Stimulated activated naive CD4-positive, alpha-beta T cell (primary cell): Measurements from ENCODE around the gene DDX31.

Experiments used
- DNase-seq, 6 experiments: peaks; one replicate each; lab custom pipeline; 2025; lab: John Stamatoyannopoulos, UW

DDX31 gene

DNA sequence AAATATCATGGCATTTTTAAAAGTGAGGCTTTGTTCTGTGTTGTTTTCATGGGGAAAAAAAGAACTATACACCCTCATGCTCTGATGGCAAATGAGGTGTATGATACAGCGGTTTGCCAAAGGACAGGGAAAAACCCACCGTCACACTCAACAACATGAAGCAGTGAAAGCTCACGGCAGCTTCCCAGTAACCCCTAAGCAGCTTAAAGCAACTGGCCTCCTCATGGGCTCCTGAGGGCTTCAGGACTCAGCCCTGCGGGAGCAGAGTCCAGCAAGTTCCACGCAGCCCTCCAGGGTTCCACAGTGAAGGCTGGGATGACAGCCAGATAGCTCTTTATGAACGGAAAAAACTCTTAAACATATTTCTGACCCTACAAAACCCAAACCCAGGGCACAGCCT is 74.5 kb downstream of the DDX31 start:
- DNase-seq = no peak

DNA sequence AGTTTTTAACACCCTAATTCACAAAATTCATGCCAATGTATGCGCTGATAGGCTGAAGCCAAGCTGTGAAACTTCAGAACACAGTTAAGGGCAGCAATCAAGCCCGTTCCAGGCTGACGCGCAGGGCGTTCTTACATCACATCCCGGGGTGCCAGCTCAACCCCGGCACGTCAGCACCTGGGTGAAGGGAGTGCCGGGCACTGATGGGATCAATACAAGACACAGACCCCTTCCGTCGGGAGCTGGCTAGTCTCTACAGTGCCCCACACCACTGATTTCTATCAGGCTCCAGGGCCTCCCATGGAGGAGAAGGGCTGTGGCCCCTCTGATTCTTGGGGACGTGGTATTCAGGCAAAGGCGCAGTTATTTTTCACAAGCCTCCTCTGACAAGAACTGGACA is 75.4 kb downstream of the DDX31 start:
- no peak for DNase-seq

DNA sequence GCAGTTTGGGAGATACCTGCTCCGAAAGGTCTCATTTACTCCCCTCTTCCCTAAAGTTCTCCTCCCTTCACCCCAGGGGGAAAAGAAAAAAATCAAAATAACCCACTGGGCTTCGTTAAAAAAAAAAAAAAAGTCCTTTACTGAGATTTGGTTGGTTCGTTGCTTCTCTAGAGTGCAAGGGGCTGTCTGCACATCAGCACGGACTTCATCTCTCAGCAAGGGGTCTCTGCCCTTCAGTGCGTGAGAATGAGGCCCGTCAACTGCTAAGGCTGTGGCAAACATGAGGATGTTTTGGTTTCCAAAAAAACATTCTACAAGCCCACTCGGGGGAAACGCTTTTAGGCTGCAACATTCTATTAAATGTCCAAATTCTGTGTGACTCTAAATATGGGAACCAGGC is 77.3 kb downstream of the DDX31 start:
- no peak for DNase-seq

DNA sequence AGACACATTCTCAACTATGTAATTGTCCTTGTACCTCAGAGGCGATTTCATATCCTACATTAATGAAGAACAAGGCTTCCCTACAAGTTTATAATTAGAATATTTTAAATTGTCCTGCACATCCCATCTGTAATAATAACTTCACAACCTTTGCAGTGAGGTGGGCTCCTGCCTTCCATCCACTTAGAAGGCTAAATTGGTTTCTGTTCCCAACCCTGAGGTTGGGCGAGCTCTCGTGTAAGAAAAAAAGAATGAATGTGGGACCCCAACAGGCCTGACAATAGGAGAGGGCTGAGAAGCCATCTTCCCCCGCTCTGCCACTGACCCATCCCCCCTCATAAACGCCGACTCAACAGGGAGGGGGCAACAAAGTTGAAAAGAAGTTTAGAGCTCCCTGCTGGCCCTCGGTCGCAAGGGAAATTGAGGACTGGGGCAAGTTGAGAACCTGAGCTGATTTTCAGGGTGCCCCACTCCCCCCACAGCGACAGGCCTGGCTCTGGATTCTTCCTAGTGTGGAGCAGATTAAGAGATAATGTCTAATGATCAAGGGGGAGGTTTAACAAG is 78.0 kb downstream of the DDX31 start:
- no peak for DNase-seq

- no peak for DNase-seq
Observed at GRCh38 chr9:132591244-132591643, 78.5 kb downstream of the DDX31 start.

- DNase-seq = no peak
Observed at GRCh38 chr9:132590318-132591182, 79.2 kb downstream of the DDX31 start.

GRCh38 chr9:132590037-132590317 is 79.8 kb downstream of the DDX31 start:
- DNase-seq = no peak

DNA sequence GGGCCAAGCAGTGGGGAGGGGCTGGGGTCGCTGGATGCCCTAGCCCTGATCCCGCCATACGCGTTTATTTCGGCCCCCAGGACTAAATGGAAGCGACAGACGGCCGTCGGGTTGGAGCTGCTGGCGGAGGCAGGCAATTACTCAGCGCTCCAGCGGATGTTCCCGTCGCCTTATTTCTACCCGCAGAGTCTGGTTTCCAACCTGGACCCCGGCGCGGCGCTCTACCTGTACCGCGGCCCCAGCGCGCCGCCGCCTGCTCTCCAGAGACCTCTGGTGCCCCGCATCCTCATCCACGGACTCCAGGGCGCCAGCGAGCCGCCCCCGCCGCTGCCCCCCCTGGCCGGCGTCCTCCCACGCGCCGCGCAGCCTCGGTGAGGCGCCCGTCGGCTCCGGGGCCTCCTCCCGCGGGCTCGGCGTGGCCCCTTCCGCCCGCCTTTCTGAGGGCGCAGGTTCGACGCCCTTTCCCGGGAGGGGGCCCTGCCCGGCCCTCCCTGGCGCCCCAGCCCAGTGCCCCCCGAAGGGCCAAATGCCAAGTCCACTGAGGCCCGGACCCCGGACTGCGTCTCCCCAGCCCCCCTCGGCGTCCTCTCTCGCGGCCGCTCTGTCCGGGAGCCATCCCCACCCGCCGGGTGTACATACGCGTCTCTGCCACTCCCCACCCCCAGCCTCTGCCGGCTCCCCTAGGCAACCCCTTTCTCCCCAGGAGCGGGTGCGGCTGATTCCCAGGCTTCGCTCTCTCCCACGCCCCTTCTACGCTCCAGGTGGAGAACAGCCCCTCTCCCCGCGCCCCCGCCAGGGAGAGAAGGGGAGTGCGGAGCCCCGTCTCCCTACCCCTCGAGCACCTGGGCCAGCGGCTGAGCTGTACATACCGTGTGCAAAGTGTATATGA is 80.4 kb downstream of the DDX31 start:
- no peak for DNase-seq

GRCh38 chr9:132588501-132589147 is 81.2 kb downstream of the DDX31 start:
- no peak for DNase-seq

GRCh38 chr9:132588098-132588497 is 81.7 kb downstream of the DDX31 start:
- DNase-seq = no peak

GRCh38 chr9:132587592-132587955 is 82.2 kb downstream of the DDX31 start:
- DNase-seq = no peak

DNA sequence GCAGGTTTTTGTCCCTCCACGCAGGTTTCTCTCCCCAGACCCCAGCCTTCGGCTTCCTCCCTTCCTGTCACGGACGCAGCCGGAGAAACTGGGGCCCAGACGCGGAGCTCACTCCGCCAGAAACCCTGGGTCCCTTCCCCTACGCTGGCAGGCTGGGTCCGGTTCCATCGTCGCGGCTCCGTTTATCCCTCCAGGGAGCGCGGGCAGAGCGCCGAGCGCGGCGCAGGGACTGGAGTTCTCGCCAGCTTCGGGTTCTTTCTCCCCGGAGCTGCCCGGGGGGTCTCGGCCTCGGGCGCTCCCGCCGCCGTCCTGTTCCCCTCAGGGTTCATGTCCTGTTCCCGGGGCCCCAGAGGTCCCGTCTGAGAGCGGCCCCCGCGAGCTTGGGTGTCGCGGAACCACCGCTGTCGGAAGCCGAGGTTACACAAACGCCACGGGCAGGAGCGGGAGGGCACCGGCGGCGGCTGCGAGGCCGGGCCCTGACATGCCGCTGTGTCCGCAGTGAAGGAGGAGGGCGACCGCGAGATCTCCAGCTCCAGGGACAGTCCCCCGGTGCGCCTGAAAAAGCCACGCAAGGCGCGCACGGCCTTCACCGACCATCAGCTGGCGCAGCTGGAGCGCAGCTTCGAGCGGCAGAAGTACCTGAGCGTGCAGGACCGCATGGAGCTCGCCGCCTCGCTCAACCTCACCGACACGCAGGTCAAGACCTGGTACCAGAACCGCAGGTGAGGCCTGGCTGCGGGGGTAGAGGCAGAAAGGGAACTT is 82.8 kb downstream of the DDX31 start:
- peak in 1 of 6 experiments; percentile 5 for DNase-seq

DNA sequence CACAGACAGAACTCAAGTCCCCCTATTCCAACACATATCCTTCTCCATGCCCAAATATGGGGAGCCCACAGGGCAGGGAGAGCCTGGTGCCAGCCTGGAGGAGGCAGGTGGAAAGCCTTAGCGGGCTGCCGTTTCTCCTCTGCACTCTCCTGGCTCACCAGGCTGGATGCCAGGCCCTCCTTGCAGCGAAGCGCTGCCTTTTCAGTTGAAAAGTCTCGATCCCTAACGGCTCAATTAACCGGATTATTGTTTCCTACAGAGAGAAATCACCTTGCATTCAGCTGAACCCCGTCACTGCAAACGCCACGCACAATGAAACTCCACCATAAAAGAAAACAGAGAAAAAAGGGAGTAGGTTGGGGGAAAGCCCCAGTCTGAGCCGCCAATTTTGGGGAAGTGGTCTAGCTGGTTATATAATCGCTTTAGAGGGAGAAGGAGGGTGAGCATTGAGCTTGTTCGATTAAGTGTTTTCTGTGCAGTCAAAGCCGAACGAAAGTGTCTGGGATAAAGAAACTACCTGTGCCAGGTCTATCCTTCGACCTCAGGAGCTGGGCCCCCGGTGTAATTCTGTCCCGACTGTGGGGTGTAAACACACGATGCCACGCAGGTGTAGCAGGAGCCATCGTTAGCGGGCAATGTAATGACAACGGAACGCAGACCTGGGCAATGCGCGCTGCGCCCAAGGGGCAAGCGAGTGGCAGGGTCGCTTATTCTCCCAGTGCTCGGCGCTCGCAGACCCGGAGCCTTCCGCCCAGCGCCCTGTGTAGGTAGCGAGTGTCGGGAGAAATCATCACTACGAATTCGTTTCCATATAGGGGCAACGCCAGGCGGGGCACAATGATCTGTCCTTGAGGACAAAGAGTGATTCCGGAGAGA is 83.6 kb downstream of the DDX31 start:
- DNase-seq = no peak

GRCh38 chr9:132584601-132585560 is 84.9 kb downstream of the DDX31 start:
- DNase-seq = no peak

- DNase-seq = no peak
Observed at GRCh38 chr9:132583584-132584304, 86.0 kb downstream of the DDX31 start.

DNA sequence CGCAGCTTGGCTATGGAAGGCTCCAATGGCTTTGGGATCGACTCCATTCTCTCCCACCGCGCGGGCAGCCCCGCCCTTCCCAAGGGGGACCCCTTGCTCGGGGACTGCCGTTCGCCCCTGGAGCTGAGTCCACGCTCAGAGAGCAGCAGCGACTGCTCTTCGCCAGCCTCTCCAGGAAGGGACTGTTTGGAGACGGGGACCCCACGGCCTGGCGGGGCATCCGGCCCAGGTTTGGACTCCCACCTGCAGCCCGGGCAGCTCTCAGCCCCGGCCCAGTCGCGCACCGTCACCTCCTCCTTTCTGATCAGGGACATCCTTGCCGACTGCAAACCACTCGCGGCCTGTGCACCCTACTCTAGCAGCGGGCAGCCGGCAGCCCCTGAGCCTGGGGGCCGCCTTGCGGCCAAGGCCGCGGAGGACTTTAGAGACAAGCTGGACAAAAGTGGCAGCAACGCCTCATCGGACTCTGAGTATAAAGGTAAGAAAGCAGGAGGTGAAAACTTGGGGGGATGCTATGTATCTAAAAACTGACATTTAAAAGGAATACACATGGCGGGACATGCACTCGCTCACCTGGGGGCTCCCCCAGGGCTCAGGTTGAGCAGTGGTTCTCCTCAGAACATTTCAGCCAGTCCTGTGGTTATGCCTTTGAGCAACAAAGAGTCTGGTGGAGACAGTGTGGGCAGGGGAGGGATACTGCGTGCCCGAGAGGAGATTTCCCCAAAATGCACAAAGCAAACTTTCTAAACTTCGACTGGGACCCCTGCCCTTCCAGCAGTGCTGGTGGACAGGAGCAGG is 86.8 kb downstream of the DDX31 start:
- DNase-seq = no peak

DNA sequence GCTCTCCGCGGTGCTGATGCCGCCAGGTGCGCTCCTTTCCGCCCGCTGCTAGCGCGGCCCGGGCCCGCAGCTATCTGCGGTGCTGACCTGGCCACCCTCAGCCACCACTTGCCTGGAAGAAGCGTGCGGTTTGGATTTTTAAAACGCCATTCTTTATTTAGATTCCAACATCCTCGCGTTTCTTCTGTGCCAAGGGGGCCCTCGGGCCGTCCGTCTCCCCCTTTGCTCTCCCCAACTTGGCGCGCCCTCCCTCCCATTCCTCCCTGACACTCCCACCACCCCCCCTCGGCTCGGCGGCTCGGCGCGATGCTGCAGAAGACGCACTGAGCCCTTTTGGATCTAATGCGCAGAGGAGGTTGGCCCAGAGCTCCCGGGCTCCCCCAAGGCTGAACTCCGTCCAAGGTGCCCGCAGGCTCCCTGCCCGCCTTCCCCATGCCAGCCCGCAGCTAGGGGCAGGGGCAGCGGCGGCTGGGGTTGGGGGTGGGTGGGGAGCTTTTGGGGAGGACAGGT is 87.5 kb downstream of the DDX31 start, which contains the start of gene BARHL1:
TSS of gene BARHL1 (plus strand) at position 331 of the 510 bp plus-strand sequence. CDS start 192 bp downstream, outside the sequence.
- DNase-seq = no peak

DNA sequence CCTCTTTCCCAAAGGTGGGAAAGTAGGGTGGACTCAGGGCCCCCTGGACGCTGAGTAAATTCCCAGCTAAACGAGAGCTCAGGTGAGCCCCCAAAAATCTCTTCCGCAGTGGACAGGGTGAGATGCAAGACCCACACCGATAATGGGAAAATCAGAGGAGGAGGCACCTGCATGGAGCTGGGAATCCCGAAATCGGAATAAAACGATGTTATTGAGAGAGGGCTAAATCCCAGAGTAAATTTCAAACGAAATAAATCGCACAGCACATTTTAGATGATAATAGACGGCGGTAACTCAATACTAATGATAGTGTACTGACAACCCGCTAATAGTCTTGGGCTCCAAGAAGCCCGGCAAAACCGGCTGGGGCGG is 90.4 kb downstream of the DDX31 start:
- DNase-seq = no peak
